ENCODE results near the gene MALSU1.

Gene MALSU1

GRCh38 chr7:23298885-23299769 is at the start of gene MALSU1:
MALSU1 (plus strand) TSS chr7:23299339; CDS start chr7:23299353, 14 bp downstream.
- peak within 1 kb of the TSS; percentile 80 for H3K27ac ChIP-seq (ENCODE audit: low read depth, low read length)
- no peaks in the 10 kb centered on the region for H3K27me3 ChIP-seq (ENCODE audit: control insufficient read depth, insufficient read depth, low read length)
- peaks cover 18% of the 10 kb centered on the region for H3K36me3 ChIP-seq (ENCODE audit: control insufficient read depth, insufficient read depth, low read length)
- no peaks in the 10 kb centered on the region for H3K9me3 ChIP-seq (ENCODE audit: control insufficient read depth, insufficient read depth, low read length)
- peaks cover 9% of the 10 kb centered on the region for H3K4me1 ChIP-seq (ENCODE audit: control insufficient read depth, insufficient read depth, low read length)
- peak within 1 kb of the TSS; percentile 95 for H3K4me3 ChIP-seq (ENCODE audit: low read depth, low read length)
- H3K9ac ChIP-seq (ENCODE audit: low read depth, low read length), result peak within 1 kb of the TSS; percentile 82

DNA sequence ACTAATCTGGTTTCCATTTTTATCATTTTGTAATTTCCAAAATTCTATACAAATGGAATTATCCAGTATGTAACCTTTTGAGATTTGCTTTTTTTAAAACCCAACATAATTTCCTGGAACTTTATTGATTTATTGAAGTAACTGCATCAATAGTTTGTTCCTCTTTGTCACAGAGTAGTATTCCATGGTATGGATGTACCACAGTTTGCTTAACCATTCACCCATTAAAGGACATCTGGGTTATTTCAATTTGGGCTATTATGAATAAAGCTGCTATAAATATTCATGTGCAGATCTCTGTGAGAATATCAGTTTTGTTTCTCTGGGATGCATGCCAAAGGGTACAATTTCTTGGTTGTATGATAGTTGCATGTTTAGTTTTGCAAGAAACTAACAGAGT is 49.7 kb upstream of the MALSU1 start:
- Histone ChIP-seq H3K27ac (ENCODE audit: low read depth, low read length) (no peak overlapping the region), H3K27me3 (ENCODE audit: control insufficient read depth, insufficient read depth, low read length) (peaks cover 11% of the 10 kb centered on the region), H3K4me3 (ENCODE audit: low read depth, low read length) (no peak overlapping the region)

GRCh38 chr7:23254051-23254681 is 45.0 kb upstream of the MALSU1 start:
- Histone ChIP-seq H3K9ac (ENCODE audit: low read depth, low read length) (no peak overlapping the region), H3K4me1 (ENCODE audit: control insufficient read depth, insufficient read depth, low read length) (no peaks in the 10 kb centered on the region), H3K4me3 (ENCODE audit: low read depth, low read length) (no peak overlapping the region), H3K27me3 (ENCODE audit: control insufficient read depth, insufficient read depth, low read length) (no peaks in the 10 kb centered on the region), H3K9me3 (ENCODE audit: control insufficient read depth, insufficient read depth, low read length) (no peaks in the 10 kb centered on the region), H3K36me3 (ENCODE audit: control insufficient read depth, insufficient read depth, low read length) (no peaks in the 10 kb centered on the region), H3K27ac (ENCODE audit: low read depth, low read length) (no peak overlapping the region)

More for the DNA sequence above, 49.7 kb upstream of the MALSU1 start:
- Histone ChIP-seq H3K9ac (ENCODE audit: low read depth, low read length) (no peak overlapping the region), H3K4me1 (ENCODE audit: control insufficient read depth, insufficient read depth, low read length) (peaks cover 12% of the 10 kb centered on the region; the same call in 1 of the 2 replicates), H3K9me3 (ENCODE audit: control insufficient read depth, insufficient read depth, low read length) (no peaks in the 10 kb centered on the region), H3K36me3 (ENCODE audit: control insufficient read depth, insufficient read depth, low read length) (no peaks in the 10 kb centered on the region)

GRCh38 chr7:23256731-23257130 is 42.4 kb upstream of the MALSU1 start:
- no peak overlapping the region for H3K9ac ChIP-seq (ENCODE audit: low read depth, low read length)
- H3K36me3 ChIP-seq (ENCODE audit: control insufficient read depth, insufficient read depth, low read length), result no peaks in the 10 kb centered on the region
- no peak overlapping the region for H3K4me3 ChIP-seq (ENCODE audit: low read depth, low read length)
- no peaks in the 10 kb centered on the region for H3K4me1 ChIP-seq (ENCODE audit: control insufficient read depth, insufficient read depth, low read length)
- no peaks in the 10 kb centered on the region for H3K27me3 ChIP-seq (ENCODE audit: control insufficient read depth, insufficient read depth, low read length)
- no peak overlapping the region for H3K27ac ChIP-seq (ENCODE audit: low read depth, low read length)
- H3K9me3 ChIP-seq (ENCODE audit: control insufficient read depth, insufficient read depth, low read length), result no peaks in the 10 kb centered on the region

GRCh38 chr7:23260371-23260770 is 38.8 kb upstream of the MALSU1 start:
- Histone ChIP-seq H3K9ac (ENCODE audit: low read depth, low read length) (no peak overlapping the region), H3K36me3 (ENCODE audit: control insufficient read depth, insufficient read depth, low read length) (no peaks in the 10 kb centered on the region), H3K27ac (ENCODE audit: low read depth, low read length) (no peak overlapping the region), H3K9me3 (ENCODE audit: control insufficient read depth, insufficient read depth, low read length) (no peaks in the 10 kb centered on the region), H3K27me3 (ENCODE audit: control insufficient read depth, insufficient read depth, low read length) (no peaks in the 10 kb centered on the region), H3K4me3 (ENCODE audit: low read depth, low read length) (no peak overlapping the region), H3K4me1 (ENCODE audit: control insufficient read depth, insufficient read depth, low read length) (no peaks in the 10 kb centered on the region)

GRCh38 chr7:23261843-23262452 is 37.2 kb upstream of the MALSU1 start:
- Histone ChIP-seq H3K4me3 (ENCODE audit: low read depth, low read length) (no peak overlapping the region), H3K27ac (ENCODE audit: low read depth, low read length) (no peak overlapping the region), H3K4me1 (ENCODE audit: control insufficient read depth, insufficient read depth, low read length) (no peaks in the 10 kb centered on the region), H3K27me3 (ENCODE audit: control insufficient read depth, insufficient read depth, low read length) (no peaks in the 10 kb centered on the region), H3K36me3 (ENCODE audit: control insufficient read depth, insufficient read depth, low read length) (no peaks in the 10 kb centered on the region), H3K9ac (ENCODE audit: low read depth, low read length) (no peak overlapping the region), H3K9me3 (ENCODE audit: control insufficient read depth, insufficient read depth, low read length) (no peaks in the 10 kb centered on the region)

- no peaks in the 10 kb centered on the region for H3K9me3 ChIP-seq (ENCODE audit: control insufficient read depth, insufficient read depth, low read length)
- H3K9ac ChIP-seq (ENCODE audit: low read depth, low read length), result no peak overlapping the region
- no peaks in the 10 kb centered on the region for H3K36me3 ChIP-seq (ENCODE audit: control insufficient read depth, insufficient read depth, low read length)
- H3K4me1 ChIP-seq (ENCODE audit: control insufficient read depth, insufficient read depth, low read length), result no peaks in the 10 kb centered on the region
- no peak overlapping the region for H3K4me3 ChIP-seq (ENCODE audit: low read depth, low read length)
- H3K27me3 ChIP-seq (ENCODE audit: control insufficient read depth, insufficient read depth, low read length), result no peaks in the 10 kb centered on the region
- H3K27ac ChIP-seq (ENCODE audit: low read depth, low read length), result no peak overlapping the region
These were observed 34.2 kb upstream of the MALSU1 start for GRCh38 chr7:23264916-23265458.

DNA sequence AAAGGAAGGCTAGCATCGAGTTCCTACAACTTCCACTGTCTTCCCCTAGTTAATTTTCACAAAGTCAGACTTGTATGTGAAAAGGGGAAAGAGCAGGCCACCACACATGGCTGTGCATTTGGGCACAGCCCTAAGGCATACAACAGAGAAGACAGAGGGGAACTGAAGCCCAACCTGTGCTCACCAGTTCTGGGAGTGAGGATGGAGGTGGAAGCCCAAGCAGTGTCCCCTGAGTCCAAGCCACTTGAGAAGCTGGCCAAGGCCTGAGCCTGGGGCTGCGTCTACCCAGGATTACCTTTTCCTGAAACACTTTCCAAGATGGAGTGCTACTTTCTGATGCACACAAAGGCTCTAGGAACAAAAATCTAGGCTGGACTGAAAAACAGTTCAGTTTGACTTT is 32.2 kb upstream of the MALSU1 start:
- no peaks in the 10 kb centered on the region for H3K9me3 ChIP-seq (ENCODE audit: control insufficient read depth, insufficient read depth, low read length)
- no peaks in the 10 kb centered on the region for H3K27me3 ChIP-seq (ENCODE audit: control insufficient read depth, insufficient read depth, low read length)
- H3K4me1 ChIP-seq (ENCODE audit: control insufficient read depth, insufficient read depth, low read length), result no peaks in the 10 kb centered on the region
- no peak overlapping the region for H3K9ac ChIP-seq (ENCODE audit: low read depth, low read length)
- no peaks in the 10 kb centered on the region for H3K36me3 ChIP-seq (ENCODE audit: control insufficient read depth, insufficient read depth, low read length)
- no peak overlapping the region for H3K4me3 ChIP-seq (ENCODE audit: low read depth, low read length)
- H3K27ac ChIP-seq (ENCODE audit: low read depth, low read length), result no peak overlapping the region

DNA sequence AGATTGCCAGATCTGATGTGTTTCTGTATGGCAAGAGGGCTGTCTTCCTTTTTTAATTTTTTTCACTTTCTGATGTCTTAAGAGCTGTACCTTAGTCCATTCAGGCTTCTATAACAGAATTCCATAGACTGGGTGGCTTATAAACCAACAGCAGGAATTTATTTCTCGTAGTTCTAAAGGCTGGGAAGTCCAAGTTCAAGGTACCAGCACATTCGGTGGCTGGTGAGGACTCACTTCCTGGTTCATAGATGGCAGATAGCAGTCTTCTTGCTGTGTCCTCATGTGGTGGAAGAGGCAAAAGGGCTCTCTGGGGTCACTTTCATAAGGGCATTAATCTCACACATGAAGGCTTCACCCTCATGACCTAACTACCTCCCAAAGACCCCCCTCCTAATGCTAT is 31.8 kb upstream of the MALSU1 start:
- no peaks in the 10 kb centered on the region for H3K27me3 ChIP-seq (ENCODE audit: control insufficient read depth, insufficient read depth, low read length)
- no peaks in the 10 kb centered on the region for H3K9me3 ChIP-seq (ENCODE audit: control insufficient read depth, insufficient read depth, low read length)
- no peaks in the 10 kb centered on the region for H3K4me1 ChIP-seq (ENCODE audit: control insufficient read depth, insufficient read depth, low read length)
- no peak overlapping the region for H3K9ac ChIP-seq (ENCODE audit: low read depth, low read length)
- no peak overlapping the region for H3K27ac ChIP-seq (ENCODE audit: low read depth, low read length)
- H3K36me3 ChIP-seq (ENCODE audit: control insufficient read depth, insufficient read depth, low read length), result no peaks in the 10 kb centered on the region
- H3K4me3 ChIP-seq (ENCODE audit: low read depth, low read length), result no peak overlapping the region

DNA sequence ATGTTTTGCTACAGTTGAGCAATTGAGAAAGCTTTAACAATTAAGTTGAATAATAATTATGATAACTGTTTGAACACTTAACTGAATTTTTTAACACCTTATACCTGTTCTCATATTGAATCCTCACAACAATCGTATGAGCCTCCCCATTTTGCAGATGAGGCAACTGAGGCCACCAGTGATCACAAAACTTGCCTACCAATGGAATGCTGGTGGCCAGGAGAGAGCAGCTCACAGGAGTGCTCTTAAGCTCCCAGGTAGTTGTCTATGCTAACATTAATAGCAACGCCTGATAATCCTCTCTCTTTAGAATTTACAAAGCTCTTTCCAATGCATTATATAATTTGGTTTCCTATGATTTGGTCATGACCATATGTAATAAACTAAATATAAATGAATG is 31.0 kb upstream of the MALSU1 start:
- H3K4me3 ChIP-seq (ENCODE audit: low read depth, low read length), result no peak overlapping the region
- H3K27me3 ChIP-seq (ENCODE audit: control insufficient read depth, insufficient read depth, low read length), result no peaks in the 10 kb centered on the region
- H3K4me1 ChIP-seq (ENCODE audit: control insufficient read depth, insufficient read depth, low read length), result peaks cover under 1% of the 10 kb centered on the region; the same call in 1 of the 2 replicates
- H3K9ac ChIP-seq (ENCODE audit: low read depth, low read length), result no peak overlapping the region
- H3K36me3 ChIP-seq (ENCODE audit: control insufficient read depth, insufficient read depth, low read length), result no peaks in the 10 kb centered on the region
- H3K27ac ChIP-seq (ENCODE audit: low read depth, low read length), result no peak overlapping the region
- H3K9me3 ChIP-seq (ENCODE audit: control insufficient read depth, insufficient read depth, low read length), result no peaks in the 10 kb centered on the region

Measured in HUES48 (cell line).